HG03521 (cell line): ENCODE measurements around the gene CPLX1.
"Not testable (repeated sequence)": the region's sequence is repeated elsewhere in the genome, so short reads cannot be mapped to it uniquely, and the experiment has no call there.

Experiments used
- ATAC-seq: cut with Tn5 transposase; IDR thresholded peaks from one replicate; pipeline ENCODE4 v1.9.1; 2021; ENCODE audit warnings: mild to moderate bottlenecking, moderate library complexity; ENCODE audit not compliant: unreplicated experiment

Gene CPLX1

DNA sequence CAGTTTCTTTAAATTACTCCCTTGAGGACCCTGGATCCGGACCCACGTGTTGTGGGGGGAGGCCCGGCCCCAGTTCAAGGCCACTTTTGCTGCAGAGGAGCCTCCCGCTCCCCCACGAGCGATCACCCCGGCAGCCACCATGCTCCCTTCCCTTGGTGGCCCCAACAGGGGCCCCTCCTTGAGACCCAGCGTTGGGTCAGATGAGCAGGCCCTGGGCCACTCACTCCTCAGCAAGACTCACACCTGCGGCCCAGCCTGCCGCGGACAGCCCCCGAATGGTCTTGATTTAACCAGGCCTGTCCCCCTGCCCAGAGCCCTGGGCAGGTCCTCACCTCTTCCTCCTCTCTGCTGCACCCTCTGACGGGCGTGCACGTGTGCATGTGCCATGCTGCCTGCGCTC is 4.3 kb downstream of the CPLX1 start:
- no peak for ATAC-seq

DNA sequence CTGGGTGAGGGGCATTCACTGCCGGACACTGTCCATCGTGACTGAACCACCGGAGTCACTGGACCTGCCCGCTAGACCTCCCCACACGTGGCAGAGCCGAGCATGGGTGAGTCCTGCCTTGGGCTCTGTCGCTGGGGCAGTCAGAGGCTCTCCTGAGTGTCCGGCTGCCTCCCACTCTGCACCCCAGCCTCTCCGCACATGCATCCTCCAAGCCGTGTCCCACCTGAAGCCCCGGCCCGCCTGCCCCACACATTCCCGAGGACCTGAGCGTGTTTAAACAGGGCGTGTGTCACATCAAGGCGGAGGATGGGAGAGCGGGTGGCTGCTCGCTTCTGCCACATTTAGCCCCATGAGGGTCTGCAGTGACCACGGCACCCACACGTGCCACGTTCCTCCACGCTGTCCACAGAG is 4.7 kb downstream of the CPLX1 start:
- no peak for ATAC-seq

DNA sequence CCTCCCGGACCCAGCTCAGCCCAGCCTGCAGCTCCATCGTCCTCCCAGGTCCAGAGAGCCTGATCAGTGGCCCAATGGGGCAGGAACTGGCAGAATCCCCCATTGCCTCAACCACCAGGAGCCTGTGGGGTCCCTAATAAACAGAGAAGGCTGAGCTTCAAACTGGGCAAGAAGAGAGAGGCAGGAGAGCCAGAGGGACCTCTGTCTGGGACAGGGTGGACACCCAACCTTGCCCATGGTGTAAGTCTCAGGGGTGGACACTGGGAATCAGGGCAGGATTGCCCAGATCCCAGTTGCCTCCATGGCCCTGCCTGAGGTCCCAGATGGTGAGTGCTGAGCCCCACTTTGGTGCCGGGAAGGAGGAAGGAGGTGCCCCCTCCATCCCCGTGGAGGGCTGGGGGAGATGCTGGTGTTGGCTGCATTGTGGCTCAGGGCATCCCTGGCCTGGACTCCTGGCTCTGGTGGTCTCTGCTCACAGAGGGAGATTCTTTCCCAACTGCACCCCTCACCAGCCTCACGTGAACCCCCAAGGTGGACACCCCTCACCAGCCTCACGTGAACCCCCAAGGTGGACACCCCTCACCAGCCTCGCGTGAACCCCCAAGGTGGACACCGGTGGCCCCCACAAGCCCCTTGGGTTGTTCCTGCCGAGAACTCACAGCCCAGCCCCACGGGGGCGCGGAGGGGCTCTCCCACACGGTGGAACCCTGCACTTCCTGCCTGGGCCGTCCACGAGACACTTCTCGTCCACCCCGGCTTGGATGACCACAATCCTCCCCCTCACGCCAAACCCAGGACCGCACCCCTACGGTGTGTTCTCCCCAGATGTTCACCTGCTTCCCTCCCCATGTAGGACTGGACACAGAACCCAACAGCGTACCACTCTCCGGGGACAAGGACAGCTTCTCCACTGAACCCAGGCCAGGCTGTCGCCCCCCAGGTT is 5.4 kb downstream of the CPLX1 start:
- no peak for ATAC-seq

DNA sequence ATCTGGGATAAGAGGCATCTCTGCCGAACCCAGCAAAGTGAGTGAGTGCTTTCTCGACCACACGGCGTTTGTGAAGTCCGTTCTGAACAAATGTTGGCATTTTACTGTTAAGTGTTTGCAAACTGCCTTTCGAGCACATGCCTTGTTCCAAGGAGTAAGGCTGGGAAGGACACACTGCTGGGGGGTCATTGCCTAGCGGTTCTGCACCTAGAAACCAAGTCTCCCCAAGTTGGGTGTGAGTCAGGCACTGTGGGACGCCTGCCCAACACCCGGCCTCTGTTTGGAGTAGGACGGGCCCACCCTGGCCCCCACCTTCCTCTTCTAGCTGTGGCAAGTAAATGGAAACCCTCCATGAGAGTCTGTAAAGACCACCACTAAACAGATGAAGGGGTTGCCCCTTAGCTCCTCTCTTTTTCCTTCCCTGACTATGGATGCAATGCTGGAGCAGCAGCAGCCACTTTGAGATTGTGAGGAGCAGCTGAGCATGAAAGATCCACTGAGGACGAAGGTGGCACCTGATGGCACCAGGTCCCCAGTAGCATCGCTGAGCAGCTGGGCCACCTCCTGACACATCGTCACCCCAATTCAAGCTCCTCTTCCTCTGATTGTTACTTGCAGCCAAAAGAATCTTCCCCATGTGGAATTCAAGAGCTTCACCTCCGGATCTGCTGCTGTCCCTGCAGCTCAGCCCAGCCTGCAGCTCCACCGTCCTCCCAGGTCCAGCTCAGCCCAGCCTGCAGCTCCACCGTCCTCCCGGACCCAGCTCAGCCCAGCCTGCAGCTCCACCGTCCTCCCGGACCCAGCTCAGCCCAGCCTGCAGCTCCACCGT is 6.3 kb downstream of the CPLX1 start:
- no peak for ATAC-seq

DNA sequence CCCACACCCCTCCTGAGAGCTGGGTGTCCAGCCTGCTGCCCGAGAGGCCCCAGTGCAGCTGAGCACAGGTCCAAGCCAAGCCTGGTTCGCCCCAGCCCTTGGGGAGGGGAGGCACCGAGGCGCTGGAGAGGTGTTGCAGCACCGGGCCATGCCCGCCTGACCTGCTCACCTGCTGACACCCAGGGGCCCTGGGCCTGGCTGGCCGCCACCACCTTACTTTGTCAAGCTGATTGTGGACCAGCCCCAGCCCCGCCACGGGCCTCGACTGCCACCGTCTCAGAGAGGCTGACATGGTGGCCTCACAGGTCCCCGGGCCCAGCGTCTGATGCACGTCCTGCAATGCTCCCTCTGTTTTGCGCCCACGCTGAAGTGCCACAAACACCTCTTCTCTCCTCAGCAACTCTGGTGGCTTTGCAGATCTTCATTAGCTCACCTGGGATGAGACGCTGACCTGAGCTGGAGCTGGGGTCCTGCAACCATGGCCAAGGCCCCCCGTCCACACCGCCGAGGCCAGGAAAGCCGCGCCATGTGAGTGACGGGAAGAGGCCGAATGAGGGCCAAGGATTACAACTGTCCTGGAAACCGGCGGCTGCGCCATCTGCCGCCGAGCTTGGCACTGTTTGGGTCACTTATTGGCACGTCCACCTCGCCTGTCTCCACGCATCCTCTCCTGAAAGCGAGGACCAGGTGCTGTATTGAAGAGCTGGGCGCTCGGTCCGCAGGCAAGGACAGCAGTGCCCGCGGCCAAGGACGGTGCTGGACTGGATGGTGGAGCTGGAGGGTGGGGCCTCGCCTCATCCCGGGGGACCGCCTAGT is 7.6 kb downstream of the CPLX1 start:
- no peak for ATAC-seq

DNA sequence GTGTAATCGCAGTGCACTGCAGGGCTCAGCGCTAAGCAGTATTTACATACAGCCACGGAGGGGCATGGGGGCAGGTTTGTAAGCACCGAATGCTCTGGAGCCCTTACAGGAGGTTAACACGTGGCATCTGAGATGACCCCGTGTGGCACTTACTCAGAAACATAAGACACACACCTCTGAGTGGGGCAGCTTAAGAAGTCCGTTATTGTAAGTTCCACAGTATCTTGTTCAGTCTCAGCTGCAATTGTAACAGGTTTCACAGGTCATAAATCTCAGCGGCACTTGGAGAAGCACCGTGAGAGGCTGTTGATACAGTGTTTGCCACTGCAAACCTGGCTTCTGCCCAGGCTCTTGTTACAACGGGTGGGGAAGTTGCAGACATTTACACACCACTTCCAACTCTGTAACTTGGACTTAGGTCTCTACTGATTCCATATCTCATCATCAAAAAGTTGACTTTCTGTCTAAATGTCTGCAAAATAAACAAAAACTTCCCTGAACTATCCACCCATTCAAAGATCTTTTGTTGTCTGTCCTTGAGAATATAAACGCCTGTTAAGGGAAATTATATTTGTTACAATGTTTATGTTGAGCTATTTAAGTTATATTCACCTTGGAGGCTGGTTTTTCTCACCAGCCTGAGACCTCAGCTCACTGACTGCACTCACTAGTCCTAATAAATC is 10.3 kb downstream of the CPLX1 start:
- no peak for ATAC-seq

DNA sequence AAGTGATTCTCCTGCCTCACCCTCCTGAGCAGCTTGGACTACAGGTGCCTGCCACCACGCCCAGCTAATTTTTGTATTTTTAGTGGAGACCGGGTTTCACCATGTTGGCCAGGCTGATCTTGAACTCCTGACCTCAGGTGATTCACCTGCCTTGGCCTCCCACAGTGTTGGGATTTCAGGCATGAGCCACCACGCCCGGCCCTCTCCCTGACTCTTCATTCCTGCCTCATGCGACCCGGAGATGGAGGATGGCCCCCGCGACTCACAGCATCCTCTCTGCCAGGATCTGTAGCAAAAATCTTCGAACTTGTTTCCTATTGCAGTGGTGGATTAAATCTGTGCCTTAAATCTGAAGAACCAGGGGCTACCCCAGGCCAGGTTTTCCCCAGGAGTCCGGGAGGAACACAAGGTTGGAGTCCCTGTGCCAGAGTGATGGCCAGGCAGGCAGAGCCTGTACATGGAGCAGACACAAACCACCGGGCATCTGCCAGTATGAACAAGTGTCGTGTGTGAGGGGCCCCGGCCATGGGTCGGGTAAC is 11.5 kb downstream of the CPLX1 start:
- no peak for ATAC-seq

DNA sequence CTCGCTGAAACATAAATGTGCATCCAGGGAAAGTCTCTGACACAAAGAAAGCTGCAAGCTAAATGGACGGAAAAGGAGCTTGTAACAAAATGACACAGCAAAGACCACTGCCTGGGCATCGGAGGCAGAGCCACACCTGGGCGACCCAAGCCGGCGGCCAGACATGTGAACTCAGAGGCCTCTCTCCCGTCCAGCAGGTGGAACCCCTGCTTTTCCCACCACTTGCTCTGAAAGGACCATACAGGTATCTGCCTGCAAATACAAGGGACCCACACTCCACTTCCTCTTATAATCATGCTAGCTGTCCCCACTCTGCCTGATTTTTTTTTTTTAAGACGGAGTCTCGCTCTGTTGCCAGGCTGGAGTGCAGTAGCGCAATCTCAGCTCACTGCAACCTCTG is 12.0 kb downstream of the CPLX1 start:
- ATAC-seq, result no peak

DNA sequence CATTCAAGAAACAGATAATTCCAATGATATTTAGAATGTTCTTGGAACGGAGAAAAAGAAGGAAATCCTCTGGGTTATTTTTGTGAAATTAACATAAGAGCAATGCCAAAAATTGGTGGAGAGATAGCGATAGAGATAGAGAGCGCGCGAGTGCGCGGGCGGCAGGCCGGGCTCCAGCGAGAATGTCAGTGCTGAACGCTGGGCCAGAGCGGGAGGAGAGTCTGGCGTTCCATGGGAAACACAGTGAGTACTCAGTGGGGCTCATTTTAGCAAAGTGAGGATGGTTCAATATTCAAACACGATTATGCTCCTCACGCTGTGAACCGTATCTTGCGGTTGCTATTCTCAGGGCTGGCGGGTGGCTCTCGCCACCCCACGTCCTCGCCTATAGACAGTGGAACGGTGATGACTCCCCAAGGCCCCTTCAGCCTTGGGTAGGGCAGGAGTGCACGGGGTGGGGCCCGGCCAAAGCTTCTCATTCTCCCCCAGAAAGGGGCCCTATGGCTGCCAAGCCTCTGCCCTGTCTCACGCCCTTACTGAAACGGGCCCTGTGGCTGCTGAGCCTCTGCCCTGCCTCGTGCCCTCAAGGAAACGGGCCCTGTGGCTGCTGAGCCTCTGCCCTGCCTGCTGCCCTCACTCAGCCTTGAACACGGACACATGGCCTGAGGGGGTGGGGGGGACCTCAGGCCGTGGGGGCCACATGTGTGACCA is 16.9 kb downstream of the CPLX1 start:
- no peak for ATAC-seq

DNA sequence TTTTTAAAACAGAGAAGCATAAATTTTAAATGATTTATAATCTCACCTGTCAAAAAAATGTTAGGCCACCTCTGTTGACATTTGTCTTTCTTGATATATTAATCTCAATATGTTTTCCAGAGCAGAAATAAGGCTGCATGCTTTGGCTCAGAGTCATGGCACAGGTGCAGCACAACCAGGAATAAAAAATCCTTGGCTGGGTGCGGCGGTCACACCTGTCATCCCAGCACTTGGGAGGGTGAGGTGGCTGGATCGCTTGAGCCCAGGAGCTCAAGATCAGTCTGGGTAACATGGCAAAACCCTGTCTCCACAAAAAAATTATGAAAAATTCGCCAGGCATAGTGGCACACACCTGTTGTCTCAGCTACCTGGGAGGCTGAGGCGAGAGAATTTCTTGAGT is 18.1 kb downstream of the CPLX1 start:
- no peak for ATAC-seq

DNA sequence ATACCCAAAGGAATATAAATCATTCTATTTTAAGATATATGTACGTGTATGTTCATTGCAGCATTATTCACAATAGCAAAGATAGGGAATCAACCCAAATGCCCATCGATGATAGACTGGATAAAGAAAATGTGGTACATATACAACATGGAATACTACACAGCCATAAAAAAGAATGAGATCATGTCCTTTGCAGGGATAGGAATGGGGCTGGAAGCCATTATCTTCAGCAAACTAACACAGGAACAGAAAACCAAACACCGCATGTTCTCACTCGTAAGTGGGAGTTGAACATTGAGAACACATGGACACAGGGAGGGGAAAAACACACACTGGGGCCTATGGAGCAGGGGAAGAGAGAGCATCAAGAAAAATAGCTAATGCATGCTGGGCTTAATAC is 18.9 kb downstream of the CPLX1 start:
- not testable (repeated sequence) for ATAC-seq

DNA sequence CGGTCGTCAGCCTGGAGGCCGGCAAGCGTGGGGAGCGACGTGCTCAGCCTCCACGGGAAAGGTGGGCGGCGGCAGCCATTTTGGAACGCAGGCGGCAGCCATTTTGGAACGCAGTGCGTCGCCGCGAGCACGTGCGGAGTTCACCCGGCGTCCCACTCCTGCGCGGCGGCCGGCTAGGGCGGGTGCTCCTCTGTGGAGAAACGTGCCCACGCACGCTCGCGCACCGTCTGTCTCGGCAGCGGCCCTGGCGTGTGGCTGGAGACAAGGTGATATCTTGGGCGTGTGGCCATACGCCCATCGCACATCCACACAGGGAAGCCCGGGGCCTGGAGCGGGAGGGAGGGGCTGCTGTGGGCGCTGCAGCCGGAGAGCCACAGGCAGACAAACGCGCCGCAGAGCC is 21.1 kb downstream of the CPLX1 start:
- no peak for ATAC-seq

DNA sequence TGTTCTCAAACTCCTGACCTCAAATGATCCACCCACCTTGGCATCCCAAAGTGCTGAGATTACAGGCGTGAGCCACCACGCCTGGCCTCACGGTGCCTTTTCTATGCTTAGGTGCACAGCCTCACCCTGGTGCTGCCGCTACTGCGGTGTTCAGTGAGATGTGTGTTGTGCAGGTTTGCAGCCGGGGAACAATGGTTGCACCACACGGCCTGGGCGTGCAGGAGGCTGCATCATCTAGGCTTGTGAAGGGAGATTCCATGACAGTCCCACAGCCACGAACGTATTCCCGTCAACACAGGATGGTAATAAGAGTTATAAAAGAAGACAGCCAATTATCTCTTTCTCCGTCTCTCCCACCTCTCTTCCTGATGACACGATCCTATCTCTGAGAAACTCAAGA is 22.0 kb downstream of the CPLX1 start:
- ATAC-seq, result no peak

DNA sequence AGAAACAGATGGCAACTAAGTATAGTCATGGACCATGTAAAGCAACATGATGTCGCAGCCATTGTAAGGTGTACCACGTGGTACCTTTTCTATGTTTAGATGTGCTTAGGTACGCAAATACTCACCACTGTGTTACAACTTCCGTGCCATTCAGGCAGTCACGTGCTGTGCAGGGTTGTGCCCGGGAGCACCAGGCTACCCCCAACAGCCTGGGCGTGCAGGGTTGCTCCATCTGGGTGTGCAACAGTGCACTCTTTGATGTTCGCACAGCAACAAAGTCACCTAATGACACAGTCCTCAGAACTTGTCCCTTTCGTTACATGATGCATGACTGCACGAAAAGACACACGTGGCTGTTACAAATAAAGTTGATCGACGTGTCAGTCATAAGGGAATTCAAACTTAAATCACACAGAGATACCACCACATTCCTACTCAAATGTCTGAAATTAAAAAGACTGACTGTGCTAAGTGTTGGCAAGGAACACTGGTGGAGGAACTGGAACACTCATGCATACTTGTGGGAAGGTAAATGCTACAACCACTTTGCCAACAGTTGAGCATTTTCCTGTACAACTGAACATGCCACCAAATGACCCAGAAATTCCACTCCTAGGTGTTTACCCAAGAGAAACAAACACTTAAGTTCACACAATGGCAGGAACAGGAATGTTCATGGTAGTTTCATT is 24.3 kb downstream of the CPLX1 start:
- ATAC-seq, result no peak

DNA sequence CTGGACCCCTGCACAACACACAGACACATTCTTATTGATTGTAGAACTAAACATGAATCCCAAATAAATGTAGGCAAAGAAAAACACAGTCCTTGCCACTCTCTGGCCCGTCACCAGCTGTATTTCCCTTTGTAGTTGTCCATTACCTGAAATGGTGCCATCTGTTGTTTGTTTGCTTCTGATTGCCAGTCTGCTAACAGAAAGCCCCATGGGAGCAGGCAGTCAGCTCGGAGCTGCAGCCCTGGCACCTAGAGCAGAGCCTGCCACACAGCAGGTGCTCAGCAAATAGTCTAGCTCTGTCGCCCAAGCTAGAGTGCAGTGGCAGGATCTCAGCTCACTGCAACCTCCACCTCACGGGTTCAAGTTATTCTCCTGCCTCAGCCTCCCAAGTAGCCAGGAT is 28.9 kb downstream of the CPLX1 start:
- ATAC-seq, result no peak

DNA sequence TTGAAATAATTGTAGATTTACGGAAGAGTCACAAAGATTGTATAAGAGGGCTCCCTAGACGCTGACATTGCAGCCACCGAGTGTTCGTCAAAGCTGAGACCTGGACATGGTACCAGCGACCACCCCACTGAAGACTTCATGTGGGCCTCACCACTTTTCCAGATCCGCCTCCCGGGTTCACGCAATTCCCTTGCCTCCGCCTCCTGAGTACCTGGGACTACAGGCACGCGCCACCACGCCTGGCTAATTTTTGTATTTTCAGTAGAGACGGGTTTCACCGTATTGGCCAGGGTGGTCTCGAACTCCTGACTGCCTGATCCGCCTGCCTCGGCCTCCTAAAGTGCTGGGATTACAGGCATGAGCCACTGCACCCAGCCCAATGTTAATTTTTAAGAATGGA is 29.7 kb downstream of the CPLX1 start:
- ATAC-seq, result no peak

DNA sequence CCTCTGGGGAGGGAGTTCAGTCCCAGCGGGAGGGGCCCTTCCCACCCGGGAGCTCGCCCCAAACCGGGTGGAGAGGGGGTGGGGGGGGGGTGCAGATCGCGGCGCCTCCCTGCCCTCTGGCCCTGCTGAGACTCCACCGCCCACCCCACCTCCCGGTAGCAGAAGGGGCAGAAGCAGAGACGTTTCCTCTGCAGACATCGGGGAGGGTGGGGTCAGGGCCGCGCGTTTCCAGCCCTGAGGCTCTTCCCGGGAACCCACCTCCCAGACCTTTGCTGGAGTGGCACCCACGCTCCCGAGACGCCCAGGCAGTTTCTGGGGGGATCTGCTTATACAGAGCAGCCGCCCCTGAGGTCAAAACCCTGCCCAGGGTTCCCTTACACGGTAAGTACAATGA is 30.2 kb downstream of the CPLX1 start:
- ATAC-seq, result no peak

DNA sequence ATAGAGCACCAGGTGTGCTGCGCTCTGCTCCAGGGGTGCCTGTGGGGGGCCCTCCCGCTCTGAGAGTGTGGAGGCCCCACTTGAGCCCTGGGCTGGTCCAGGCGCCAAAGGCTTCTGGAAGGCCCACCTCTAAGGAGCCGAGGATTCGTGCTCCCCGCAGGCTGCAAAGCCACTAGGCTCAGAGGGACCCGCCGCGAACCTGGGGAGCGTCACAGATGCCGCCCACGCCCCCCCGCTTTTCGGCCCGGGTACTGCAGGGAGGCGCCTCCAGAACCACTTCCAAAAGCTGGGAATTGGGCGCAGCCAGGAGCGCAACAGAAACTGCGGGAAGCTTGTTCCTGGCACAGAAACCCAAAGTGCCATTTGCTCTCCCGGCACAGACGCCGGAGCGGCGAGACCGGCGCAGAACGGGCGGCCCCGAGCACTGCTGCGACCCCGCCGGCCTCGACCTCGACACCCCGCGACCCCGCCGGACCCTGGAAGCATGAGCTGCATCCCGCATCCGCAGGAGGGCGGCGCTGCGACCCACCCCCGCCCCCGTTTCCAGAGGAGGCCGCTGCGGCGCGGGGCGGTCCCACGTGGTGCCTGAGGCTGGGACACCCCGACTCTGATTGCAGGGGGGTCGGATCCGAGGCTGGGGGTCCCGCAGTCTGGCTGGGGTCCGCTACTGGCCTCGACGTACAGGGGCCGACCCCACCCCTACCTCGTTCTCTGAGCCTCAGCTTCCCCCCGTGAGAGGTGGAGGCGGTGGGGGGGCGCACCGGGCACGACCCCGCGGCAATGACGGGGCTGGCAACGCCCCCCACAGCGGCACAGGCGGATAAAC is 30.8 kb downstream of the CPLX1 start:
- ATAC-seq, result no peak
